ENCODE measurements around the gene TRDN. TPM values are rescaled to one million over a fixed set of nuclear protein-coding genes. Genes with fewer than 3 reads are reported as not detected.
"Not testable (repeated sequence)": the region's sequence is repeated elsewhere in the genome, so short reads cannot be mapped to it uniquely, and the experiment has no call there.

Gene TRDN
- total and polyA plus RNA-seq, 3 experiments from 2014 or later: not detected

- Mint-ChIP-seq H3K27me3 (no peaks in the 10 kb centered on the region), H3K4me3 (no peak overlapping the region), H3K36me3 (no peaks in the 10 kb centered on the region), H3K27ac (no peak overlapping the region), H3K9me3 (peaks cover 0 to 11% (median 4%) of the 10 kb centered on the region in 5 donors), H3K4me1 (no peaks in the 10 kb centered on the region)
- Histone ChIP-seq H3K4me1 (ENCODE audit: insufficient read depth, low read length) (no peaks in the 10 kb centered on the region), H3K4me3 (ENCODE audit: low read length) (no peak overlapping the region), H3K9me3 (ENCODE audit: low read length) (no peaks in the 10 kb centered on the region), H3K36me3 (ENCODE audit: insufficient read depth, low read length) (no peaks in the 10 kb centered on the region), H3K27me3 (ENCODE audit: insufficient read depth, low read length, poor library complexity, severe bottlenecking) (no peaks in the 10 kb centered on the region), H3K27ac (ENCODE audit: low read depth, low read length) (no peak overlapping the region)
- CTCF ChIA-PET: no interaction called here
- POLR2A ChIA-PET: no interaction called here
- DNase-seq: no peak
Observed at GRCh38 chr6:123507582-123507981, 129.2 kb downstream of the TRDN start.

GRCh38 chr6:123503619-123504018, 133.1 kb downstream of the TRDN start:
- Mint-ChIP-seq H3K36me3 (no peaks in the 10 kb centered on the region), H3K9me3 (peaks cover 0 to 6% (median 4%) of the 10 kb centered on the region in 5 donors), H3K4me3 (no peak overlapping the region), H3K27ac (no peak overlapping the region), H3K4me1 (no peaks in the 10 kb centered on the region), H3K27me3 (no peaks in the 10 kb centered on the region)
- ChIA-PET CTCF (no interaction called here), POLR2A (no interaction called here)
- no peak for DNase-seq
- Histone ChIP-seq H3K36me3 (ENCODE audit: insufficient read depth, low read length) (no peaks in the 10 kb centered on the region), H3K27ac (ENCODE audit: low read depth, low read length) (no peak overlapping the region), H3K4me1 (ENCODE audit: insufficient read depth, low read length) (no peaks in the 10 kb centered on the region), H3K4me3 (ENCODE audit: low read length) (no peak overlapping the region), H3K9me3 (ENCODE audit: low read length) (no peaks in the 10 kb centered on the region), H3K27me3 (ENCODE audit: insufficient read depth, low read length, poor library complexity, severe bottlenecking) (no peaks in the 10 kb centered on the region)

GRCh38 chr6:123497025-123497424, 139.7 kb downstream of the TRDN start:
- ChIA-PET POLR2A (no interaction called here), CTCF (no interaction called here)
- no peak overlapping the region for H3K4me3 ChIP-seq (ENCODE audit: low read length)
- H3K27ac Mint-ChIP-seq: no peak overlapping the region
- H3K36me3 Mint-ChIP-seq: no peaks in the 10 kb centered on the region
- no peak overlapping the region for H3K4me3 Mint-ChIP-seq
- DNase-seq: no peak
- H3K4me1 ChIP-seq (ENCODE audit: insufficient read depth, low read length): no peaks in the 10 kb centered on the region
- H3K36me3 ChIP-seq (ENCODE audit: insufficient read depth, low read length): no peaks in the 10 kb centered on the region
- no peaks in the 10 kb centered on the region for H3K27me3 Mint-ChIP-seq
- H3K27me3 ChIP-seq (ENCODE audit: insufficient read depth, low read length, poor library complexity, severe bottlenecking): no peaks in the 10 kb centered on the region
- H3K4me1 Mint-ChIP-seq: no peaks in the 10 kb centered on the region
- peaks cover 0 to 10% (median 3%) of the 10 kb centered on the region in 5 donors for H3K9me3 Mint-ChIP-seq
- H3K27ac ChIP-seq (ENCODE audit: low read depth, low read length): no peak overlapping the region
- H3K9me3 ChIP-seq (ENCODE audit: low read length): no peaks in the 10 kb centered on the region

GRCh38 chr6:123489589-123489988, 147.2 kb downstream of the TRDN start:
- no peaks in the 10 kb centered on the region for H3K36me3 ChIP-seq (ENCODE audit: insufficient read depth, low read length)
- ChIA-PET POLR2A (no interaction called here), CTCF (no interaction called here)
- peaks cover 0 to 20% (median 3%) of the 10 kb centered on the region in 5 donors for H3K9me3 Mint-ChIP-seq
- no peak overlapping the region for H3K27ac ChIP-seq (ENCODE audit: low read depth, low read length)
- H3K27me3 ChIP-seq (ENCODE audit: insufficient read depth, low read length, poor library complexity, severe bottlenecking): no peaks in the 10 kb centered on the region
- H3K36me3 Mint-ChIP-seq: no peaks in the 10 kb centered on the region
- H3K4me3 Mint-ChIP-seq: no peak overlapping the region
- no peak overlapping the region for H3K4me3 ChIP-seq (ENCODE audit: low read length)
- no peaks in the 10 kb centered on the region for H3K4me1 ChIP-seq (ENCODE audit: insufficient read depth, low read length)
- no peaks in the 10 kb centered on the region for H3K27me3 Mint-ChIP-seq
- no peak overlapping the region for H3K27ac Mint-ChIP-seq
- no peaks in the 10 kb centered on the region for H3K4me1 Mint-ChIP-seq
- no peaks in the 10 kb centered on the region for H3K9me3 ChIP-seq (ENCODE audit: low read length)
- DNase-seq: no peak

- H3K9me3 ChIP-seq (ENCODE audit: low read length): no peaks in the 10 kb centered on the region
- Mint-ChIP-seq H3K9me3 (peaks cover 0 to 18% (median 0%) of the 10 kb centered on the region in 5 donors), H3K36me3 (no peaks in the 10 kb centered on the region), H3K27ac (no peak overlapping the region), H3K4me1 (no peaks in the 10 kb centered on the region), H3K27me3 (peaks cover 0 to 1% of the 10 kb centered on the region in 2 donors), H3K4me3 (no peak overlapping the region)
- CTCF ChIA-PET: no interaction called here
- no peaks in the 10 kb centered on the region for H3K4me1 ChIP-seq (ENCODE audit: insufficient read depth, low read length)
- DNase-seq: no peak
- no peak overlapping the region for H3K27ac ChIP-seq (ENCODE audit: low read depth, low read length)
- no peaks in the 10 kb centered on the region for H3K36me3 ChIP-seq (ENCODE audit: insufficient read depth, low read length)
- no peaks in the 10 kb centered on the region for H3K27me3 ChIP-seq (ENCODE audit: insufficient read depth, low read length, poor library complexity, severe bottlenecking)
- H3K4me3 ChIP-seq (ENCODE audit: low read length): no peak overlapping the region
- POLR2A ChIA-PET: no interaction called here
Observed at GRCh38 chr6:123480986-123481385, 155.8 kb downstream of the TRDN start.

GRCh38 chr6:123472025-123472702, 164.6 kb downstream of the TRDN start:
- CTCF ChIA-PET; H3K9me3 Mint-ChIP-seq; H3K27ac ChIP-seq (ENCODE audit: low read depth, low read length); H3K4me1 ChIP-seq (ENCODE audit: insufficient read depth, low read length); H3K4me3 Mint-ChIP-seq; H3K9me3 ChIP-seq (ENCODE audit: low read length); DNase-seq; H3K27me3 Mint-ChIP-seq; H3K27ac Mint-ChIP-seq; H3K36me3 ChIP-seq (ENCODE audit: insufficient read depth, low read length); H3K4me3 ChIP-seq (ENCODE audit: low read length); H3K27me3 ChIP-seq (ENCODE audit: insufficient read depth, low read length, poor library complexity, severe bottlenecking); H3K36me3 Mint-ChIP-seq; H3K4me1 Mint-ChIP-seq; POLR2A ChIA-PET: not testable (repeated sequence)

- H3K4me3 Mint-ChIP-seq: no peak overlapping the region
- ChIA-PET POLR2A (no interaction called here), CTCF (no interaction called here)
- H3K9me3 Mint-ChIP-seq: peaks cover 3 to 9% (median 7%) of the 10 kb centered on the region in 5 donors
- no peaks in the 10 kb centered on the region for H3K27me3 Mint-ChIP-seq
- no peaks in the 10 kb centered on the region for H3K36me3 ChIP-seq (ENCODE audit: insufficient read depth, low read length)
- no peak overlapping the region for H3K27ac ChIP-seq (ENCODE audit: low read depth, low read length)
- H3K36me3 Mint-ChIP-seq: no peaks in the 10 kb centered on the region
- H3K27ac Mint-ChIP-seq: no peak overlapping the region
- no peaks in the 10 kb centered on the region for H3K9me3 ChIP-seq (ENCODE audit: low read length)
- no peaks in the 10 kb centered on the region for H3K27me3 ChIP-seq (ENCODE audit: insufficient read depth, low read length, poor library complexity, severe bottlenecking)
- H3K4me3 ChIP-seq (ENCODE audit: low read length): no peak overlapping the region
- no peaks in the 10 kb centered on the region for H3K4me1 Mint-ChIP-seq
- no peaks in the 10 kb centered on the region for H3K4me1 ChIP-seq (ENCODE audit: insufficient read depth, low read length)
- no peak for DNase-seq
Observed at GRCh38 chr6:123467392-123467791, 169.4 kb downstream of the TRDN start.

GRCh38 chr6:123462152-123462551, 174.6 kb downstream of the TRDN start:
- POLR2A ChIA-PET: no interaction called here
- DNase-seq: no peak
- CTCF ChIA-PET: no interaction called here
- no peaks in the 10 kb centered on the region for H3K27me3 ChIP-seq (ENCODE audit: insufficient read depth, low read length, poor library complexity, severe bottlenecking)
- H3K27ac ChIP-seq (ENCODE audit: low read depth, low read length): no peak overlapping the region
- Mint-ChIP-seq H3K27me3 (no peaks in the 10 kb centered on the region), H3K4me3 (no peak overlapping the region), H3K9me3 (peaks cover 0 to 6% (median 3%) of the 10 kb centered on the region in 5 donors), H3K4me1 (no peaks in the 10 kb centered on the region), H3K27ac (no peak overlapping the region), H3K36me3 (no peaks in the 10 kb centered on the region)
- no peaks in the 10 kb centered on the region for H3K4me1 ChIP-seq (ENCODE audit: insufficient read depth, low read length)
- no peak overlapping the region for H3K4me3 ChIP-seq (ENCODE audit: low read length)
- no peaks in the 10 kb centered on the region for H3K36me3 ChIP-seq (ENCODE audit: insufficient read depth, low read length)
- no peaks in the 10 kb centered on the region for H3K9me3 ChIP-seq (ENCODE audit: low read length)

GRCh38 chr6:123458218-123458617, 178.5 kb downstream of the TRDN start:
- H3K4me3 Mint-ChIP-seq: no peak overlapping the region
- no peaks in the 10 kb centered on the region for H3K9me3 ChIP-seq (ENCODE audit: low read length)
- no peaks in the 10 kb centered on the region for H3K4me1 Mint-ChIP-seq
- CTCF ChIA-PET: no interaction called here
- H3K36me3 ChIP-seq (ENCODE audit: insufficient read depth, low read length): no peaks in the 10 kb centered on the region
- H3K27me3 Mint-ChIP-seq: no peaks in the 10 kb centered on the region
- POLR2A ChIA-PET: no interaction called here
- DNase-seq: no peak
- H3K4me3 ChIP-seq (ENCODE audit: low read length): no peak overlapping the region
- H3K9me3 Mint-ChIP-seq: peaks cover 0 to 9% (median 6%) of the 10 kb centered on the region in 5 donors
- H3K27me3 ChIP-seq (ENCODE audit: insufficient read depth, low read length, poor library complexity, severe bottlenecking): no peaks in the 10 kb centered on the region
- no peaks in the 10 kb centered on the region for H3K36me3 Mint-ChIP-seq
- no peak overlapping the region for H3K27ac Mint-ChIP-seq
- no peak overlapping the region for H3K27ac ChIP-seq (ENCODE audit: low read depth, low read length)
- no peaks in the 10 kb centered on the region for H3K4me1 ChIP-seq (ENCODE audit: insufficient read depth, low read length)

Data from CD8-positive, alpha-beta memory T cell (primary cell).